Fibroblast of the conjunctiva (primary cell): ENCODE measurements around the gene TTC17.
"Not testable (repeated sequence)": the region's sequence is repeated elsewhere in the genome, so short reads cannot be mapped to it uniquely, and the experiment has no call there.

Source experiments
- DNase-seq: peaks from one replicate; pipeline ENCODE4 v3.0.0-alpha.2; 2010; ENCODE audit warnings: low read depth

TTC17 gene

DNA sequence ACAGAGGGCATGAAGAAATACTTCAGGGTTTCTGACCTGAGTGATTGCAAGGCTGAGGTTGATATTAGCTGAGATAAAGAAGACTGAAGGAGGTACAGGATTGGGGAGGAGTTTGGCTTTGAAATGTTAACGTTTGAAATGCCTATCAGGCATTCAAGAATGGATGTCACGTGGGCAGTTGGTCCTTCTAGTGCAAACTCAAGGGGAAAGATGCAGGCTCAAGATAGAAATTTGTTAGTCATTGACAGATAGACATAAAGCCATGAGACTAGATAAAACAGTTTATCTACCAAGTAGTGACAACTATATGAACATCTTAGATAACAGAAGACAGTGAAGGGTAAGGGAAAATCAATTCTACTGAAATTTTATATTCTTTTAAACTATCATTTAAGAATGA is 23.1 kb downstream of the TTC17 start:
- no peak for DNase-seq

DNA sequence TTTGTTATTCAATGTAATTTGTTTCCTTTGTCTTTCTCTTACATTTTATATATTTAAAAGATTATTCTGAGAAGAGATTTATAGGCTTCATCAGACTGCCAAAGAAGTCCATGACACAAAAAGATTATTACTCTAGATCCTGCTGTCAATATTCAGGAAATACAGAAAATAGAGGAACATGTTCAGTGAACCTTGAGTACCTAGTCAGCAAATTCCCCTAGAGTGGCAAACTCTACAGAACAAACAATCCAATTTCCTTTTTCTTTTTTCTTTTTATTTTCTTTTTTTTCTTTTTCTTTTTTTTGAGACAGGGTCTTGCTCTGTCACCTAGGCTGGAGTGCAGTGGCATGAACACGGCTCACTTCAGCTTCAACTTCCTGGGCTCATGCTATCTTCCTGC is 23.9 kb downstream of the TTC17 start:
- no peak for DNase-seq

DNA sequence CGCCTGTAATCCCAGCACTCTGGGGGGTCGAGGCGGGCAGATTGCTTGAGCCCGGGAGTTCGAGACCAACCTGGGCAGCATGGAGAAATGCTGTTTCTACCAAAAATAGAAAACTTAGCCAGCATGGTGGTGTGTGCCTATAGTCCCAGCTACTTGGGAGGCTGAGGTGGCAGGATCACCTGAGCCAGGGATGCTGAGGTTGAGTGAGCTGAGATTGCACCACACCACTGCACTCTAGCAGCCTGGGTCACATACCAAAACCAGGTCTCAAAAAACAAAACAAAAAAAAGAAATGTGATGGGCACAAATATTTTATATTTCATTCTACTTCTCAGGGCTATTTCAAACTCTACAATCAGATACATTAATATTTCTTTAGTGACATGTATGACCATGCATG is 25.7 kb downstream of the TTC17 start:
- DNase-seq = no peak

DNA sequence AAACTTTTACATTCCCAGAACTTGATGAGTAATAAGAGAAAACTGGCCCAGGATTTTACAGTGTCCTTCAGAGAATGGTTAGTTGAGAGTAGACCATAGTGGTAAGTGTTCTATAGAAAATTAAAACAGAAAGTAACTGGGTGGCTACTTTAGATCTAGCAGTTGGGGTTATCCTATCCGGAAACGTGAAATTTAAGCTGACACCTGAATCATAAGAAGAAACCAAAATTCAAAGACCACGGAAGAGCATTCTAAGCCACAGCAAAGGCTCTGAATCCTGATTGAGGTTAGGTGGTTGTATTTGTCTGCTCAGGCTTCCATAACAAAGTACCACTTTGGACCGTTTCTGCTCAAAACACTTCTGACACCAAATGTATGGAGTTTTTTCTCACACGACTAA is 34.0 kb downstream of the TTC17 start:
- no peak for DNase-seq

DNA sequence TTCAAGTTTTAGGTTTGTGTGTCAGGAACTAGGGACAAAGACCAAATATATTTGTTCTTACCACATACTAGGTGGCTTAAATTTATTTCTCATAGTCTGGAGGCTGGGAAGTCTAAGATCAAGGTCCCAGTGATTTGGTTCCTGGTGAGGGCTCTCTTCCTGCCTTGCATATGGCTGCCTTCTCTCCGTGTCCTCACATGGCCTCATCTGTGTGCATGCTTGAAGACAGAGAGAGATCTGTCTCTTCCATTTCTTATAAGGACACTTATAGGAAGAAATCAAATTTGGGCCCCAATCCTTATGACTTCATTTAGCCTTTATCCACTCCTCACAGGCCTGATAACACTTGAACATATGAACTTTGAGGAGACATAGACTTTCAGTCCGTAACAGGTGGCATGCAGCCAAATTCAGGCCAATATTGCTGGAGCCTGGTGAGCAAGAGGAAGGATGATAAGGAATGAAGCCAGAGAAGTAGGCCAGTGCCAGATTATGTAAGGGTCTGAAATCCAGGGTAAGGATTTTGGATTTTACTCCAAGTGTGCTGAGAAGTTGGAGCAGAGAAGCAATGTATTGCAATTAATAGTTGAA is 35.1 kb downstream of the TTC17 start:
- DNase-seq = no peak

DNA sequence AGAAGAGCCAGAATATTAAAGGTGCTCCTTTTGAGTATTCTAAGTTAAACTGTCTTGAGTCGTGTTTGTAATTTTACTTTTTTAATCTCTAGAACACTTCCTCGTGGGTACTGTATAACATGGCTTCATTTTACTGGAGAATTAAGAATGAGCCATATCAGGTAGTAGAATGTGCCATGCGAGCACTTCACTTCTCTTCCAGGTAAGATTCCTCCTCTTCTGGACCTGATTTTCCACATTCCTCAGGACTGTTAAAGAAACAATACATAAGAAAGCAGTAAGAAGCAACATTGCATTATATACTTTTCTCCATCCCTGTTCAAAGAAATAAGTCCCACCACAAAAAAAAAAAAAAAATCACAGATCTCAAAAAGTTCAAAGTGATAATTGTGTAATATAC is 37.9 kb downstream of the TTC17 start:
- DNase-seq = no peak

DNA sequence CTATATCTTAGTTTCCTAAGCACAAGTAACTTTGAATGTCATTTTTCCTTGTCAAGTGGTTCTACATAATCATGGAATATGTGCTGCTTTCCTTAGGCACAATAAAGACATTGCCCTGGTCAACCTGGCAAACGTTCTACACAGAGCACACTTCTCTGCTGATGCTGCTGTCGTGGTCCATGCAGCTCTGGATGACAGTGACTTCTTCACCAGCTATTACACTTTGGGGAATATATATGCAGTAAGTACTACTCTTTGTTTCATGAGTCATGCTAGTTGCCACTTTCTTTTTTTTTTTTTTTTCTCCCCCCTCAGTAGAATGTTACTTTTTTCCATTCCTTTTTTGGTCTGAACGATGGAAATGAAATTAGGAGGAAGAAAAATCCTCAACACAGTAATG is 38.5 kb downstream of the TTC17 start:
- no peak for DNase-seq

DNA sequence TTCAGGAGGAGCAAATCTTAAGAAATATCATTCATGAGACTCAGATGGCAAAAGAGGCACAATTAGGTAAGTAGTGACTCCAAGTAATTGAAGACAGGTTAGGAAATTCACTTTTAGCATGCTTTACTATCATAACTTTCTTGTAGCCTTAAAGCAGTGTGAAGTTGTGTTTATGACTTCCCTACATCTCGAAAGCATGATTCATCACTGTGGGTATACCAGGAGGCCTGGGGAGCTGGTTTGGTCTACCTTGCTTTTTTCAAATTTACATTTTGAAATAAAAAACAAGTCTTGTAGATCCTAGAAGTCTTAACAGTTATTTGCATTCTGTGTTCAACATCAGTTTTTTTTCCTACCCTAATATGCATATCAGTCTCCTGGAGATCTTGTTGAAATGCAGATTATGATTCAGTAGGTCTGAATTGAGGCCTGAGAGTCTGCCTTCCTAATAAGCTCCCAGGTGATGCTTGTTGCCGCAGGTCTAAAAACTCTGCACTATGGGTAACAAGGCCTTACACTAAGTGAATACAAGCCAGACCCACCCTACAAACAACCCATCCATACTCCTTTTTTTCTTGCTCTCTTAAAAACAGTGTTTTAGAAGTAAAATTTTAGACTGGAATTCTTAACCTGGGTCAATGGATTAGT is 41.4 kb downstream of the TTC17 start:
- DNase-seq = no peak

DNA sequence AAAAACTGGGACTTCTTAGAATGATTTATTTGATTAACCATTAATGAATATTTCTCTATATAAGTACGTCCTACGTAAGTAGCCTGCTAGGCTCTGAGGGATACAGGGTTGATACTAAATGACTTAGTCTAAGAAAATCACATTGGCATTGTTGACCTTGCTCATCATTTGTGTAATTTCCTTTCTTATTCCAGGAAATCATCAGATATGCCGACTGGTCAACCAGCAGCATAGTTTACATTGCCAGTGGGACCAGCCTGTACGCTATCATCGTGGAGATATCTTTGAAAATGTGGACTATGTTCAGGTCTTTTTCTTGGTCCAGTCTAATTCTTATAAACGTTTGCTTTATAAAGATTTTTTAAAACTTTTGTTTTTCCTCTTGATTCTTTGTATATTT is 42.5 kb downstream of the TTC17 start:
- DNase-seq = no peak

DNA sequence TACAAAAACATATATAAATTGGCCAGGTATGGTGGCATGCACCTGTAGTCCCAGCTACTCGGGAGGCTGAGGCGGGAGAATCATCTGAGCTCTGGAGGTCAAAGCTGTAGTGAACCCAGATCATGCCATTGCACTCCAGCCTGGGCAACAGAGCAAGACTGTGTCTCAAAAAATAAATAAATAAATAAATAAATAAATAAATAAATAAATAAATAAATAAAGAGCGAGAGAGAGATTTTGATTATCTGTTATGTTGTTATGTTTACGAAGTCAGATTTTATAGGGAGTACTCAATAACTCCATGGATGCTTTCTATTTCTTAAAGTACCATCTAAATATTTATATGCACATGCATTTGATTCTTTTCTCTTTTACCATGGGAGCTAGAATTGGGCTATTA is 43.1 kb downstream of the TTC17 start:
- DNase-seq = not testable (repeated sequence)

DNA sequence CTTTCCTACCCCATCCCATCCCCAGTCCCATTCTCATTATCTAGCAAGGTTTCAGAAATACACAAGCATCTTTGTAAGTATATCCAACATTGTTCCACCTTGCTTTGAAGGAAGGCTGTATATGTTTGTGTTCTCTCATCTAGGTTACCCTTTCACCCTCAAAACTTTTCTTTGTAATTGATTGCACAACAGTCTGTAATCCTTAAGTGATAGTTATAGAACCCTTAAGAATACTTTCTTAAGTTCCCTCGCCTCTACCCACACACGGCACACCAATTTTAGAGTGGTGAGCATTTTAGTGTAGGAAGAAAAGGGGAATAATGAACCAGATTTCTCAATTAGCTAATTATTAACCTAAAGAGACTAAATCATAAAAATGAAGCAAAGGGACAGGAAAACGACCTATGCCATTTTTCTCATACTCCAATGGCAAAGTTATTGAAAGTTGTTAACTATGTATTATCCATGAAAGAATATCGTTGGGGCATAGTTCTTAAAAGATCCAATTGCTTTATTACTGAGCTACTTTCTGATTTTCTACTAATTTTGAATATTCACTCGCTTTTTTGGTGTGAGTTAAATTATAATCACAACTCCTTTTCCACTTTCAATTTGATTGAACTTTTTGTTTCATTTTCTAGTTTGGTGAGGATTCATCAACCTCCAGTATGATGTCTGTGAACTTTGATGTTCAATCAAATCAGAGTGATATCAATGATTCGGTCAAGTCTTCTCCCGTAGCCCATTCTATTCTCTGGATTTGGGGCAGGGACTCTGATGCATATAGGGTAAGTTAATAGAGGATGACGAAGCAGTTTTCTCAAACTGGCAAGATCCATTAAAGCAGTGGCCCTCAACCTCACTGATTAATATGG is 44.9 kb downstream of the TTC17 start:
- no peak for DNase-seq

DNA sequence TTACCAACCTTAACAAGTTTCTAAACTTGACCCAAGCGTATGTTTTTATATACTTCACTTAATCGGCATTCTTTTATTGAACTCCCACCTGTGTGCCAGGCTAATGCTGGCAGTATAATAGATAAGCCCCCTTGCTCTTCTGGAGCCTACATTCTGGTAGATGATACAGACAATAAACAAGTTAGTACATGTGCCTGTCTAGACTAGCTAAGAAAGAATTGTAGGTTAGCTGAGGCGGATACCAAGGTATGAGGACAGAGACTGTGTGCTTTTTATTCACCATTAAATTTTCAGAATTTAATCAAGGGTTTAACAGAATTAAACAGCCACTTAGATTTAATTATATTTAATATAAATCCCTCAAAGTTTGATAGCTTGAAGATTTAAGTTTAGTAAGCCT is 45.7 kb downstream of the TTC17 start:
- no peak for DNase-seq

DNA sequence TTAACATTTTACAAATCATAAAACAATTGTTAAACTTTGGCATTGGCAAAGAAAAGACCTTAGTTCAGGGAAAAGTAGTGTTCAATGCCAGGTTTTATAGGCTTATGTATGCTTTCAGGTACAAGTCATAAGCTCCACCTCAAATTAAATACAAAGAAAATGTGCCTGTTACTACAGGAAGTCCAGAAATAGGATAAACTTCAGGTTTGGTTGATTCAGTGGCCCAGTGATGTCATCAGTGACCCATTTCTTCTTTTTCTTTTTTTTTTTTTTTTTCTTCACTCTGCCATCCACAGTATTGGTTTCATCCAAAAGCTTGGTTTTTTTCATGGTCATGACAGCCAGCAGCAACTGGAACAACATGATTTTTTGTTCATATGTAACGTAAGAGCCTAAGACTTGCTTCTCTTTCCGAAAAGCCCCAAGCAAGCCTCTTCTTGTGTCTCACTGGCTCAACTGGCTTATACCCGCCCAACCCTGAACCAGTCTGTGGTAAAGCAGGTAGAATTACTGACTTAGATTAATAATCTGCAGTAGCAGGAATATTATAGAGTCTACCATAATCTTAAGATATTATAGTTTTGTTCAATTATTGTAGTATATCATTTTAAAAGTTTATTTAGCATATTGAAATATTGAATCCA is 46.2 kb downstream of the TTC17 start:
- no peak for DNase-seq

DNA sequence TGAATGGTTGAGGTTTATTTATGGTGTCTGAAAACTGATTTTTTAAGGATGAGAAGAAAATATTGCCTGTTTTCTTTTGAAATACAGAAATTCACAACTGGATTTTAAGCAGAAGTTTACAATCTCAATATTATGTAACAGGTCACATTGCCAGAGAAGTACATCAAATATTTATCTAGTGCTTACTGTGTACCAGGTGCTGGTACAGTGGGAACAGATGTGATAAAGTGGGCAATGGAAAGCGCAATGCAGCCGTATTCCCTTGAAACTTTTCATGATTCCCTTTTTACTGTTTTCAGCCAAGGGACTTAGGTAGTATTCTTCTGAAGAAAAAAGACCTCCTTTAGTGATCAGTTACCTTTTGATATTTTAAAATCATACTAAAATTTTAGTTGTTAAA is 49.6 kb downstream of the TTC17 start:
- no peak for DNase-seq

DNA sequence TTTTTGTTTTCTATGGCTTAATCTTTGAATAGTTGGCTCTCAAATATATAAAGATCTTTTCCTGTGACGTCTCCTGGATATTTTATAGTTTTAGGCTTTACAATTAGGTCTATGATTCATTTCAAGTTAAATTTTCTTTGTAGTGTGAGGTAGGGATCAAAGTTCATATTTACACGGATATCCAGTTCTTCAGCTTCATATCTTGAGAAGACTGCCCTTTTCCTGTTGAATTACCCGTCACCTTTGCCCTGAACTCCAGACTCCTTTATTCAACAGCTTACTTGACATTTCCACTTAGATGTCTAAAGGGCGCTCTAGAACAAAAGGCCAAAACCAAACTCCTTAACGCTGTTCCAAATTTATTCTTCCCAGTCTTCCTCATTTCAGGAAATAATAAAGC is 51.7 kb downstream of the TTC17 start:
- DNase-seq = no peak

DNA sequence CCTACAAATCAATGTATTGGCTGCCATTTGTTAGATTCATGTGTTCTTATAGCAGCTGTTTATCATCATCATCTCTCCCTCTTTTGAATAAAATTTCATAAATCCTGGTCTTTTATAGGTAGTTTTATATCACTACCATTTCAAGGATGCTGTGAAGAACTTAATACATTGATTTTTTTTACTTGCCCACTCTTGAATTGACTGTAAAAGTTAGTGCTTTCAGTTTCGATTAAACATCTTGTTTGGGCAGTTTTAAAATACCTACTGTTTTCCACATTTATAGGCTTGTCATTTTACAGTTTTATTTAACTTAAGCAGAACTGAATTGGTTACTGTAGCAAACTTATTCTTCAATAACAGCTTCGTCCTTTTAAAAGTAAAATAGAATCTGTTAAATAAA is 59.5 kb downstream of the TTC17 start:
- DNase-seq = no peak

DNA sequence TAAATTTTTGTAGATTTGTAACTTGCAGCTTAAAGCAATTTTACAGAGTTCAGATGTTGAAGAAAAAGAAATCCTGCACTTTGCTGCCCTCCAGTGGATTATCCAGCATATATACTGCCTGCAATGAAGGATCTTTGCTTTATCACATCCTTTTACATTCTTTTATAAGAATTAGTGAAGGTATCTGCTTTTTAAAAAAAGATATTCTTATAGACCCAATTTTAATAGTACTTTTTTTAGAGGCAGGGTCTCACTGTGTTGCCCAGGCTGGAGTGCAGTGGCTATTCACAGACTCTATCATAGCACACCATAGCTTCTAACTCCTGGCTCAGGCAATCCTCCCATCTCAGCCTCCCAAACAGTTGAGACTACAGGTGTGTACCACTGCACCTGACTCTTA is 60.7 kb downstream of the TTC17 start:
- peak; percentile 20 for DNase-seq

DNA sequence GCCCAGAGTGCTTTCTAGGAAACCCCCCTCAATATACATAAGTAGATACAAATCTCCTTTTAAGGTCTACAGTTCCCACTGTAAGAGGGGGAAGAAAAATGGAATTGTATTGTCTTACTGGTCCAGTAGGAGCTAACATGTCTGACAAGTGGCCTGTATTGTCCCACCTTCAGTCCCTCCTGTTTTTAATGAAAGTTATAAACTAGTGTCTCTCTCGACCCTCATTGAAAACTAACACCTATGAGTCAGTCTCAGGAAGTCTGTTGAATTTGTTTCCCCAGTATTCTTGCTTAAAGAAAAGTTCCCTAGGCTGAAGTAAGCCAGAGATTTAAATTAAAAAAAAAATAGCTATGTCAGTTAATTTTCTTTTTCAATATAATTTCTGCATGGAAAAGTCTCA is 69.3 kb downstream of the TTC17 start:
- no peak for DNase-seq

DNA sequence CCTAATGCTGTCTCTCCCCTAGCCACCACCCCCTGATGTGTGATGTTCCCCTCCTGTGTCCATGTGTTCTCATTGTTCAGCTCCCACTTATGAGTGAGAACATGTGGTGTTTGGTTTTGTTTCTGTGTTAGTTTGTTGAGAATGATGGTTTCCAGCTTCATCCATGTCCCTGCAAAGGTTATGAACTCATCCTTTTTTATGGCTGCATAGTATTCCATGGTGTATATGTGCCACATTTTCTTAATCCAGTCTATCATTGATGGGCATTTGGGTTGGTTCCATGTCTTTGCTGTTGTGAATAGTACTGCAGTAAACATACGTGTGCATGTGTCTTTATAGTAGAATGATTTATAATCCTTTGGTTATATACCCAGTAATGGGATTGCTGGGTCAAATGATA is 72.2 kb downstream of the TTC17 start:
- not testable (repeated sequence) for DNase-seq

DNA sequence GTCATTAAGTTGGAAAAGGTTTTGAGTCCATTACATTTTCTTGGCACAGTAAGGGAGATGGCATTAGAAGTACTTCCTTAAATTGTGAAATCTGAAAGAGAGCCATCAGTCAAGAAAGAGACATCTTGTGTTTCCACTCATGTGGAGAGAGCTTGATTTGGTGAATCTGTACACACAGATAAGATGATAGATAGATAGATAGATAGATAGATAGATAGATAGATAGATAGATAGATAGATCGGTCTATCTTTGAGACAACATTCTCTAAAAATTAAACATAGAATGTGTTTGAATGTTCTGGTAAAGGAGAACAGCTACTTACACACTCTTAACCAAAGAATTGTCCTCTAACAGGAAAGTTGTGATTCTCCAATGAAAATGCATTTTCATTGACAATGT is 76.2 kb downstream of the TTC17 start:
- no peak for DNase-seq

DNA sequence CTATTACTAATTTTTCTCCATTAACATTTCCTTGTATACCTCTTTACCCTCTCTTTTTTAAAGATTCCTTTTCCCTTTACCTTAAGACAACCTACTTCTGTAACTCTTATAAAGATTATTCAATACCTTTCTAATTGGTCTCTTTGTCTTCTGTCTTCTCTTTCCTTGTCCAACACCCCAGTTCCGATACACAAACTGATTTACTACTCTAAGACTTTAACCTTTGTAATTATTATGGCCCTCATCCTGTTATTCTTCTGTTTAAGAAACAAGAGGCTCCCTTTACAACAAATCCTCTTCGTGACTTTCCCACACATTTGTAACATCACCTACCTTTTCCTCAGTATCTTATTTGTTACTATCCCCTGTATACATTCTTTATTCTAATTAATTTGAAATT is 81.8 kb downstream of the TTC17 start:
- DNase-seq = no peak

DNA sequence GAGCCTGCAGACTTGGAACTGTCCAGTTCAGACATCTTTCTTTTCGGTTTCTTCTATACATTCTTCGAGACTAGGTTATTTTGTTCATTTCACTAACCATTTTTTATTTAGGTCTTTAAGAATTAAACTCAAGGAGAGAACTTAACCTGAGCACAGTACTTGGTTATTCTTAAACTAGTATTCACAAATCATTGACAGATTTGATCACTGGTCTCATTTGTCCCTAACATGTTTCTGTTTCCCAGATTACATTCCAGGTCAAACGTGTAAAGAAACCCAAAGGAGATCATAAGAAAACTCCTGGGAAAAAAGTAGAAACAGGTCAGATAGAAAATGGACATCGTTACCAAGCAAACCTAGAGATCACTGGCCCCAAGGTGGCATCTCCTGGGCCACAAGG is 85.1 kb downstream of the TTC17 start:
- no peak for DNase-seq

DNA sequence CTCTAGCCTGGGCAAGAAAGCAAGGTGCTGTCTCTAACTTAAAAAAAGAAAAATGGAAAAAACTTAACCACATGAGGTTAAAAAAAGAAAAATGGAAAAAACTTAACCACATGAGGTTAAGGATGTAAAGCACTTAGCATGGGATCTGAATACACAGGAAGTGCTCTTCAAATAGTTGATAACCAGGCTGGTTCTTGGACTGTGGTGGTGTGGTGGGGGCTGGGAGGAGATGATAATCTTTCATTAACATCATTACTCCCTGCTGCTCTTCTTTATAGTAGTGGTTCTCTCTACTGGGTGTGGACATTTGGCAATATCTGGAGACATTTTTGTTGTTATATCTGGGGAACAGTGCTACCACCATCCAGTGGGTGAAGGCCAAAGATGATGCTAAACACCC is 88.4 kb downstream of the TTC17 start:
- no peak for DNase-seq
